ENCODE results near the gene CRISP2.

DNA sequence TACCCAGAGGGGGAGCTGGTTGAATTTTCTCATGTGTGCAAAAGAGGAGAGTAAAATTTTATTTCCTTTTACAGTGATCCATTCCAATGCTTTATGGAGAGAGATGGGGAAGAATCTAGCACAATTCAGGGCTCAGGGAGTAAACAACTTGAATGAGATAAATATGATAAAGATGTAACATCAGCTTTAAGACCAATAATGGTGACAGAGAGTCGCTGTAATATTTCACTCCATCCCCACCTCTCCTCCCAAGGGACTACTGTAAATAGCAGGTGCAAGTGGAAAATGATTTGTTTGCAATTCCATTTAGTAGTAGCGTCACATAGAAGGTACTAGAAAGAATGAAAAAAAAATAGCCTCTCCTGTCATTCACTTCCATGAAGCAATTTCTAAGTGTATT lies 26.1 kb upstream of the CRISP2 start:
- TF ChIP-seq, protein P1, sequence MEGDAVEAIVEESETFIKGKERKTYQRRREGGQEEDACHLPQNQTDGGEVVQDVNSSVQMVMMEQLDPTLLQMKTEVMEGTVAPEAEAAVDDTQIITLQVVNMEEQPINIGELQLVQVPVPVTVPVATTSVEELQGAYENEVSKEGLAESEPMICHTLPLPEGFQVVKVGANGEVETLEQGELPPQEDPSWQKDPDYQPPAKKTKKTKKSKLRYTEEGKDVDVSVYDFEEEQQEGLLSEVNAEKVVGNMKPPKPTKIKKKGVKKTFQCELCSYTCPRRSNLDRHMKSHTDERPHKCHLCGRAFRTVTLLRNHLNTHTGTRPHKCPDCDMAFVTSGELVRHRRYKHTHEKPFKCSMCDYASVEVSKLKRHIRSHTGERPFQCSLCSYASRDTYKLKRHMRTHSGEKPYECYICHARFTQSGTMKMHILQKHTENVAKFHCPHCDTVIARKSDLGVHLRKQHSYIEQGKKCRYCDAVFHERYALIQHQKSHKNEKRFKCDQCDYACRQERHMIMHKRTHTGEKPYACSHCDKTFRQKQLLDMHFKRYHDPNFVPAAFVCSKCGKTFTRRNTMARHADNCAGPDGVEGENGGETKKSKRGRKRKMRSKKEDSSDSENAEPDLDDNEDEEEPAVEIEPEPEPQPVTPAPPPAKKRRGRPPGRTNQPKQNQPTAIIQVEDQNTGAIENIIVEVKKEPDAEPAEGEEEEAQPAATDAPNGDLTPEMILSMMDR (IDR thresholded peaks at IDR 0.05; ENCODE audit: extremely low read depth in 1 of 2, insufficient read depth in 1 of 2, low read depth in 1 of 2, low read length in 2 of 2), result no peak
- no peak for TF ChIP-seq POLR2A (IDR thresholded peaks at IDR 0.05; ENCODE audit: low read depth, low read length)
